WTC11 (cell line): ENCODE measurements around the gene ADRB2. TPM values are rescaled to one million over a fixed set of nuclear protein-coding genes. Genes with fewer than 3 reads are reported as not detected.

Experiments used
- ATAC-seq: fragments of 200-7000 bp; cut with Tn5 transposase; 2 replicates; pipeline ENCODE4 v1.10.0; 2021; ENCODE audit warnings: mild to moderate bottlenecking, moderate library complexity
- CTCF ChIA-PET: fragments of 300-600 bp; sonication (Branson Sonifier 250); formaldehyde crosslinking; loops from one replicate; lab custom pipeline; 2021; ENCODE audit warnings: antibody characterized with exemption; lab: Charles Lee
- POLR2A ChIA-PET: fragments of 350-600 bp; sonication (Branson Sonifier 250); formaldehyde crosslinking; loops from one replicate; lab custom pipeline; 2021; ENCODE audit warnings: antibody characterized with exemption; lab: Charles Lee
- DNase-seq: peaks from one replicate; pipeline ENCODE4 v3.0.0; 2021; ENCODE audit warnings: low spot score
- H3K27ac Mint-ChIP-seq: 2 replicates; pipeline ENCODE4 v1.8.0; 2021; ENCODE audit warnings: mixed read lengths
- H3K27me3 Mint-ChIP-seq: 2 replicates; pipeline ENCODE4 v1.8.0; 2021; ENCODE audit warnings: low read depth, mild to moderate bottlenecking, moderate library complexity, mixed read lengths
- H3K36me3 Mint-ChIP-seq: 2 replicates; pipeline ENCODE4 v1.8.0; 2021; ENCODE audit warnings: mixed read lengths
- H3K4me1 Mint-ChIP-seq: 2 replicates; pipeline ENCODE4 v1.8.0; 2022; ENCODE audit warnings: mixed read lengths
- H3K4me3 Mint-ChIP-seq: 2 replicates; pipeline ENCODE4 v1.8.0; 2021; ENCODE audit warnings: mild to moderate bottlenecking, moderate library complexity, mixed read lengths
- H3K9me3 Mint-ChIP-seq: 2 replicates; pipeline ENCODE4 v1.8.0; 2021; ENCODE audit warnings: mixed read lengths
- ATF1 ChIP-seq: sonication (generic); formaldehyde crosslinking; IDR thresholded peaks from 2 replicates; pipeline ENCODE4 v1.8.1; 2023; ENCODE audit warnings: mild to moderate bottlenecking, moderate library complexity, missing genetic modification reagents
- CREM ChIP-seq: sonication (generic); formaldehyde crosslinking; IDR thresholded peaks from 2 replicates; pipeline ENCODE4 v1.8.1; 2022; ENCODE audit warnings: mild to moderate bottlenecking, missing genetic modification reagents, moderate library complexity
- ERG ChIP-seq: fragments of 250-450 bp; sonication (Bioruptor Pico); IDR thresholded peaks from 2 replicates; pipeline ENCODE4 v1.8.0; 2021; ENCODE audit warnings: mild to moderate bottlenecking
- FOXP1 ChIP-seq: sonication (generic); formaldehyde crosslinking; IDR thresholded peaks from 2 replicates; pipeline ENCODE4 v1.8.0; 2022; ENCODE audit warnings: missing genetic modification reagents, mild to moderate bottlenecking, moderate library complexity, borderline replicate concordance
- GABPB1 ChIP-seq: sonication (generic); formaldehyde crosslinking; IDR thresholded peaks from 2 replicates; pipeline ENCODE4 v1.8.1; 2023; ENCODE audit warnings: mild to moderate bottlenecking, missing genetic modification reagents
- GTF2I ChIP-seq: fragments of 250-450 bp; sonication (Bioruptor Pico); conservative IDR thresholded peaks from 2 replicates; pipeline ENCODE4 v1.4.0; 2021; ENCODE audit warnings: mild to moderate bottlenecking
- JAZF1 ChIP-seq: fragments of 250-450 bp; sonication (Bioruptor Pico); IDR thresholded peaks from 2 replicates; pipeline ENCODE4 v1.9.0; 2021; ENCODE audit warnings: moderate library complexity, mild to moderate bottlenecking, inconsistent platforms
- KAT7 ChIP-seq: sonication (generic); formaldehyde crosslinking; IDR thresholded peaks from 2 replicates; pipeline ENCODE4 v1.8.1; 2023; ENCODE audit warnings: missing genetic modification reagents, mild to moderate bottlenecking, borderline replicate concordance
- MLX ChIP-seq: sonication (generic); formaldehyde crosslinking; IDR thresholded peaks from 2 replicates; pipeline ENCODE4 v1.8.1; 2023; ENCODE audit warnings: mild to moderate bottlenecking, missing genetic modification reagents, moderate library complexity
- NR1H2 ChIP-seq: sonication (generic); formaldehyde crosslinking; IDR thresholded peaks from 2 replicates; pipeline ENCODE4 v1.9.0; 2021; ENCODE audit warnings: mild to moderate bottlenecking, moderate library complexity, missing genetic modification reagents
- NR3C1 ChIP-seq: sonication (generic); formaldehyde crosslinking; conservative IDR thresholded peaks from 2 replicates; pipeline ENCODE4 v1.8.1; 2023; ENCODE audit warnings: low read depth, mild to moderate bottlenecking, missing genetic modification reagents
- RELA ChIP-seq: sonication (generic); formaldehyde crosslinking; IDR thresholded peaks from 2 replicates; pipeline ENCODE4 v1.8.1; 2022; ENCODE audit warnings: missing genetic modification reagents, mild to moderate bottlenecking, borderline replicate concordance
- SMAD3 ChIP-seq: sonication (generic); formaldehyde crosslinking; IDR thresholded peaks from 2 replicates; pipeline ENCODE4 v1.8.0; 2022; ENCODE audit warnings: missing genetic modification reagents, mild to moderate bottlenecking, borderline replicate concordance
- SMAD4 ChIP-seq: sonication (generic); formaldehyde crosslinking; IDR thresholded peaks from 2 replicates; pipeline ENCODE4 v1.8.0; 2022; ENCODE audit warnings: mild to moderate bottlenecking, missing genetic modification reagents
- SOX15 ChIP-seq: fragments of 250-450 bp; sonication (Bioruptor Pico); IDR thresholded peaks from 2 replicates; pipeline ENCODE4 v1.9.0; 2021; ENCODE audit warnings: mild to moderate bottlenecking
- TCF7 ChIP-seq: sonication (generic); formaldehyde crosslinking; IDR thresholded peaks from 2 replicates; pipeline ENCODE4 v1.8.0; 2022; ENCODE audit warnings: mild to moderate bottlenecking, low read depth, missing genetic modification reagents, moderate library complexity
- TEAD1 ChIP-seq: sonication (generic); formaldehyde crosslinking; IDR thresholded peaks from 2 replicates; pipeline ENCODE4 v1.8.0; 2022; ENCODE audit warnings: mild to moderate bottlenecking, missing genetic modification reagents
- TEAD4 ChIP-seq: sonication (generic); formaldehyde crosslinking; IDR thresholded peaks from 2 replicates; pipeline ENCODE4 v1.8.0; 2022; ENCODE audit warnings: mild to moderate bottlenecking, missing genetic modification reagents
- ZBTB21 ChIP-seq: sonication (generic); formaldehyde crosslinking; IDR thresholded peaks from 2 replicates; pipeline ENCODE4 v1.8.1; 2023; ENCODE audit warnings: mild to moderate bottlenecking, missing genetic modification reagents, borderline replicate concordance
- ZNF219 ChIP-seq: sonication (generic); formaldehyde crosslinking; IDR thresholded peaks from 2 replicates; pipeline ENCODE4 v1.8.0; 2023; ENCODE audit warnings: missing genetic modification reagents, mild to moderate bottlenecking, borderline replicate concordance
- ZNF416 ChIP-seq: fragments of 250-450 bp; sonication (Bioruptor Pico); IDR thresholded peaks from 2 replicates; pipeline ENCODE4 v1.9.0; 2021; ENCODE audit warnings: mild to moderate bottlenecking, inconsistent platforms
- ZNF425 ChIP-seq: fragments of 250-450 bp; sonication (Bioruptor Pico); conservative IDR thresholded peaks from 2 replicates; pipeline ENCODE4 v1.9.0; 2021; ENCODE audit warnings: mild to moderate bottlenecking
- total RNA-seq: library from RNA; stranded (reverse); gene quantifications from 3 replicates; pipeline ENCODE4 v1.2.3, GENCODE V29; 2021
- TF ChIP-seq, protein P1 (sequence below): sonication (generic); formaldehyde crosslinking; IDR thresholded peaks from 2 replicates; pipeline ENCODE4 v1.8.1; 2022; ENCODE audit warnings: mild to moderate bottlenecking, moderate library complexity, missing genetic modification reagents
- TF ChIP-seq, protein P2 (sequence below): sonication (generic); formaldehyde crosslinking; IDR thresholded peaks from 2 replicates; pipeline ENCODE4 v1.8.1; 2022; ENCODE audit warnings: low read depth, mild to moderate bottlenecking, moderate library complexity, missing genetic modification reagents, borderline replicate concordance
- TF ChIP-seq, protein P3 (sequence below): sonication (generic); formaldehyde crosslinking; IDR thresholded peaks from 2 replicates; pipeline ENCODE4 v1.8.1; 2022; ENCODE audit warnings: low read depth, missing genetic modification reagents, borderline replicate concordance
- TF ChIP-seq, protein P4 (sequence below): fragments of 250-450 bp; sonication (Bioruptor Pico); IDR thresholded peaks from 2 replicates; pipeline ENCODE4 v1.9.0; 2021; ENCODE audit warnings: mild to moderate bottlenecking

The ADRB2 gene
- total RNA-seq, 1 experiment from 2014 or later, result 1.2 TPM

DNA sequence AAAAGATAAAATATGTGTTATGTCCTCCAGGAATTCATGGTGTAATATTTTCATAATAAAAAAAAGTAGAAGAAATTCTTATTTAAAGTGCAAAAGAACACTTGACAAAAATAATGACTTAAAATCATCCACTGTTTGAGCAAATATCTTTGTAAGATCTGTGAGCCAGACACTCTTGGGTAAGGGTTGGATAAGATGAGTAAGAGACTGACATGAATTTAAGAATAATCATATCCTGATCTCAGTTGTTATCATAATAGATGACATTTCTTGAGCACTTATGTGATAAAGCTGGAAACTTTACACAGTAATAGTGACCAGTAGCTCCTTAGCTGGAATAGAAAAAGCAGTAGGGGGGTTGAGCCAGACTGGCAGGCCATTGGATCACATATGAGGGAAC is 40.0 kb upstream of the ADRB2 start:
- H3K4me3 Mint-ChIP-seq, result no peak overlapping the region
- TF ChIP-seq ERG (CRISPR knock-in tag) (no peak), CREM (CRISPR knock-in tag) (no peak), KAT7 (CRISPR knock-in tag) (no peak), SOX15 (CRISPR knock-in tag) (no peak), FOXP1 (CRISPR knock-in tag) (no peak), ZNF425 (CRISPR knock-in tag) (no peak), RELA (no peak), GABPB1 (CRISPR knock-in tag) (no peak), ZNF416 (CRISPR knock-in tag) (no peak), GTF2I (CRISPR knock-in tag) (no peak), TCF7 (CRISPR knock-in tag) (no peak), TEAD1 (CRISPR knock-in tag) (no peak), SMAD3 (CRISPR knock-in tag) (no peak), SMAD4 (CRISPR knock-in tag) (no peak), MLX (no peak), ZBTB21 (CRISPR knock-in tag) (no peak), NR1H2 (no peak)
- TF ChIP-seq, protein P1, sequence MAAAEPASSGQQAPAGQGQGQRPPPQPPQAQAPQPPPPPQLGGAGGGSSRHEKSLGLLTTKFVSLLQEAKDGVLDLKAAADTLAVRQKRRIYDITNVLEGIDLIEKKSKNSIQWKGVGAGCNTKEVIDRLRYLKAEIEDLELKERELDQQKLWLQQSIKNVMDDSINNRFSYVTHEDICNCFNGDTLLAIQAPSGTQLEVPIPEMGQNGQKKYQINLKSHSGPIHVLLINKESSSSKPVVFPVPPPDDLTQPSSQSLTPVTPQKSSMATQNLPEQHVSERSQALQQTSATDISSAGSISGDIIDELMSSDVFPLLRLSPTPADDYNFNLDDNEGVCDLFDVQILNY, result no peak
- TF ChIP-seq, all 79 proteins: peak for 0
- Mint-ChIP-seq H3K36me3 (no peaks in the 10 kb centered on the region), H3K27me3 (no peaks in the 10 kb centered on the region; the same call in 1 of the 2 replicates), H3K27ac (no peak overlapping the region), H3K9me3 (no peaks in the 10 kb centered on the region), H3K4me1 (no peaks in the 10 kb centered on the region)
- CTCF ChIA-PET, result interaction anchor here (1.2 kb wide), 1 partner anchor 55 kb away, joined by 4 read pairs; no protein-coding TSS in a partner anchor
- ATAC-seq (no peak), DNase-seq (no peak)
- POLR2A ChIA-PET, result interaction anchor here (0.5 kb wide), 1 partner anchor 8 kb away, joined by 4 read pairs; no protein-coding TSS in a partner anchor

- Mint-ChIP-seq H3K27me3 (no peaks in the 10 kb centered on the region; the same call in 1 of the 2 replicates), H3K27ac (no peak overlapping the region), H3K4me1 (no peaks in the 10 kb centered on the region), H3K36me3 (no peaks in the 10 kb centered on the region), H3K4me3 (no peak overlapping the region), H3K9me3 (no peaks in the 10 kb centered on the region)
- ATAC-seq (no peak), DNase-seq (no peak)
- TF ChIP-seq TEAD4 (CRISPR knock-in tag) (no peak), NR3C1 (CRISPR knock-in tag) (no peak), JAZF1 (CRISPR knock-in tag) (no peak), ZNF219 (CRISPR knock-in tag) (no peak), KAT7 (CRISPR knock-in tag) (no peak), ATF1 (CRISPR knock-in tag) (no peak)
- TF ChIP-seq, protein P2, sequence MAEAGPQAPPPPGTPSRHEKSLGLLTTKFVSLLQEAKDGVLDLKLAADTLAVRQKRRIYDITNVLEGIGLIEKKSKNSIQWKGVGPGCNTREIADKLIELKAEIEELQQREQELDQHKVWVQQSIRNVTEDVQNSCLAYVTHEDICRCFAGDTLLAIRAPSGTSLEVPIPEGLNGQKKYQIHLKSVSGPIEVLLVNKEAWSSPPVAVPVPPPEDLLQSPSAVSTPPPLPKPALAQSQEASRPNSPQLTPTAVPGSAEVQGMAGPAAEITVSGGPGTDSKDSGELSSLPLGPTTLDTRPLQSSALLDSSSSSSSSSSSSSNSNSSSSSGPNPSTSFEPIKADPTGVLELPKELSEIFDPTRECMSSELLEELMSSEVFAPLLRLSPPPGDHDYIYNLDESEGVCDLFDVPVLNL (CRISPR knock-in tag), result no peak
- TF ChIP-seq, protein P3, sequence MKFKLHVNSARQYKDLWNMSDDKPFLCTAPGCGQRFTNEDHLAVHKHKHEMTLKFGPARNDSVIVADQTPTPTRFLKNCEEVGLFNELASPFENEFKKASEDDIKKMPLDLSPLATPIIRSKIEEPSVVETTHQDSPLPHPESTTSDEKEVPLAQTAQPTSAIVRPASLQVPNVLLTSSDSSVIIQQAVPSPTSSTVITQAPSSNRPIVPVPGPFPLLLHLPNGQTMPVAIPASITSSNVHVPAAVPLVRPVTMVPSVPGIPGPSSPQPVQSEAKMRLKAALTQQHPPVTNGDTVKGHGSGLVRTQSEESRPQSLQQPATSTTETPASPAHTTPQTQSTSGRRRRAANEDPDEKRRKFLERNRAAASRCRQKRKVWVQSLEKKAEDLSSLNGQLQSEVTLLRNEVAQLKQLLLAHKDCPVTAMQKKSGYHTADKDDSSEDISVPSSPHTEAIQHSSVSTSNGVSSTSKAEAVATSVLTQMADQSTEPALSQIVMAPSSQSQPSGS (CRISPR knock-in tag), result no peak
- TF ChIP-seq, protein P4, sequence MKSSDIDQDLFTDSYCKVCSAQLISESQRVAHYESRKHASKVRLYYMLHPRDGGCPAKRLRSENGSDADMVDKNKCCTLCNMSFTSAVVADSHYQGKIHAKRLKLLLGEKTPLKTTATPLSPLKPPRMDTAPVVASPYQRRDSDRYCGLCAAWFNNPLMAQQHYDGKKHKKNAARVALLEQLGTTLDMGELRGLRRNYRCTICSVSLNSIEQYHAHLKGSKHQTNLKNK (CRISPR knock-in tag), result no peak
- POLR2A ChIA-PET, result no interaction called here
- CTCF ChIA-PET, result interaction anchor here (0.8 to 1.1 kb wide), 3 partner anchors 48 to 169 kb away, joined by 3 read pairs; no protein-coding TSS in a partner anchor
Measured at GRCh38 chr5:148788636-148789035, 37.8 kb upstream of the ADRB2 start.
